A673 (cell line): Measurements from ENCODE around the gene ATP5PD.

ENCODE experiments used
- CTCF ChIP-seq: fragments of 300-800, 200-600 bp; sonication (generic); conservative IDR thresholded peaks from 2 replicates; pipeline ENCODE4 v1.5.1; 2017; ENCODE audit warnings: low read depth, mild to moderate bottlenecking, antibody characterized with exemption, low read length, moderate library complexity, mixed read lengths
- EZH2 ChIP-seq: fragments of 200-600 bp; sonication (generic); IDR thresholded peaks from 2 replicates; pipeline ENCODE4 v1.6.1; 2017; ENCODE audit warnings: borderline replicate concordance, low read depth, mild to moderate bottlenecking, mixed read lengths, antibody characterized with exemption, low read length; ENCODE audit not compliant: poor library complexity, severe bottlenecking

GRCh38 chr17:75088465-75089417 lies 42.0 kb upstream of the ATP5PD start:
- no peak for TF ChIP-seq CTCF
- no peak for TF ChIP-seq EZH2
